ENCODE data around the gene LENEP. TPM values are rescaled to one million over a fixed set of nuclear protein-coding genes. Genes with fewer than 3 reads are reported as not detected.

The LENEP gene
- total and polyA plus RNA-seq, 9 donors: 0.24 to 0.40 (median 0.35) TPM; not detected in 5

DNA sequence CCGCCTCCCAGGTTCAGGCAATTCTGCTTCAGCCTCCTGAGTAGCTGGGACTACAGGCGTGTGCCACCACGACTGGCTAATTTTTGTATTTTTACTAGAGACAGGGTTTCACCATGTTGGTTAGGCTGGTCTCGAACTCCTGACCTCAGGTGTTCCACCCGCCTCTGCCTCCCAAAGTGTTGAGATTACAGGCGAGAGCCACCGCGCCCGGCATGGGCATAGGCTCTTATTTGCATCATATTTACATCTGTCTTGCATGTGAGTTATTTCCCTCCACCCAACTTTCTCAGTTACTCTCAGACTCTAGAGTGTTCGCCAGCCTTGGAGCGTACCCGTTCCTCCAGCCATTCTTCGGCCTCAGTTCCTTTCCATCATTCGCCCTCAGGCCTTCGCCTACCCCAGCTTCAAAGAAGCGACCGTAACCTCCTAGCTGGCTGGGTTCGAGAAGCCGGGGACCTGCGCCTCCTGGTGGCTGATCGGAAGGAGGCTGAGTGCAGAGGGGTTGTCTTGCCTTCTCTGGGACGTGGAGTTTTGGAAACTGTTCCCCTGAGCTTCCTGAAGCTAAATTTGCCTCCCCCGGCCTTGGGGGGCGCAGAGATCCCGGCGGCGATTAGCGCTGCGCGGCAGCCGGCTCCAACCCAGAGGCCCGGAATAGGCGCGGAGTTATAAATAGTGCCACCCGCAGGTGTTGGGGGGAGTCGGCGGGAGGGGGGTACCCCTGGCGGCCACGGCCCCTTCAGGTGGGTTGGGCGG lies 5.6 kb downstream of the LENEP start:
- WGBS (ENCODE audit: insufficient coverage): 11% methylated on average over 18 of the region's 40 CpGs
- Histone ChIP-seq H3K36me3 (ENCODE audit: control insufficient read depth, insufficient read depth, low read length) (no peaks in the 10 kb centered on the region), H3K4me1 (ENCODE audit: control insufficient read depth, insufficient read depth, low read length) (peaks cover 39% of the 10 kb centered on the region), H3K4me3 (ENCODE audit: low read length) (peak overlapping the region; percentile 86), H3K9me3 (replicated peaks; ENCODE audit: control insufficient read depth, low read depth, low read length) (no peaks in the 10 kb centered on the region), H3K27me3 (ENCODE audit: control insufficient read depth, insufficient read depth, low read length) (no peaks in the 10 kb centered on the region), H3K27ac (ENCODE audit: low read length) (peak overlapping the region; percentile 96)
- peak; percentile 86 for DNase-seq

DNA sequence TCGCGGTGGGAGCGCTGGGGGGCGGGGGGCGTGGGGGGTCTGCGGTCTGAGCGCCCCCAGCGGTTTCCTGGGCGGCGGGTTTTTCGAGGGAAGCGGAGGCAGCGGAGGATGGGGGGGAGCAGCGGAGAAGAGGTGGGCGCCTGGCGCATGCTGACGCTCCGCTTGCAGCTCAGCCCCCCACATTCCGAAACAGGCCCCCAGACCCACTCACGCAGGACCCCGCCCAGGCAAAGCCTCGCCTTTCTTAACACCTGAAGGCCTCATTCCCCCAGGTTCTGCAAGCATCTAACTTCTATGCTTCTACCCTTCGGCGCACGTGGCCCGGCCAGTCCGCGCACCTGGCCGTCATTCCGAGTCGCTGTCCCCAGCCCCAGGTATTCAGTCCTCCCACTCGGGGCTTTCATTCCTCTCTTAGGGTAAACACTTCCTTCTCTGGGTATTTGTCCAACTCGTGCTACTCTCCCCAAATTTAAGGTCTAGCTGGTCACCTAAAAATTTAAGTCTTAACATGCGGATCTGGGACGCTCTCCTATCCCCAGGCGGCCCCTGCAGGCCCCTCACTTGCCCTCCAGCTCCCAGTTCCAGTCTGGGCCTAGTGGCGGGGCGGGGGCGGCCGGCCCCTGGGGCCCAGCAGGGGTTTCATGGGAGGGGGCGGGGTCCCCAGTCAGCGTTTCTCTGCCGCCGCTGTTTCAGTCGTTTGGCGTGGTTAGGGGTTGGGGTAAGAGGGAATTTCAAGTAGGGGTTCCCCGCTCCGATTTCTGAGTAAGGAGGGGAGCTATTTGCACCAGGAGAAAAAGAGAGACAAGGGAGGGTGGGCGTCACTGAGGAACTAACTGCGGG lies 6.4 kb downstream of the LENEP start:
- H3K36me3 ChIP-seq (ENCODE audit: control insufficient read depth, insufficient read depth, low read length): no peaks in the 10 kb centered on the region
- WGBS (ENCODE audit: insufficient coverage): under 1% methylated on average over 39 of the region's 50 CpGs
- no peaks in the 10 kb centered on the region for H3K9me3 ChIP-seq (replicated peaks; ENCODE audit: control insufficient read depth, low read depth, low read length)
- H3K4me1 ChIP-seq (ENCODE audit: control insufficient read depth, insufficient read depth, low read length): peaks cover 47% of the 10 kb centered on the region
- H3K27me3 ChIP-seq (ENCODE audit: control insufficient read depth, insufficient read depth, low read length): no peaks in the 10 kb centered on the region
- peak overlapping the region; percentile 86 for H3K4me3 ChIP-seq (ENCODE audit: low read length)
- H3K27ac ChIP-seq (ENCODE audit: low read length): peak overlapping the region; percentile 96
- no peak for DNase-seq

DNA sequence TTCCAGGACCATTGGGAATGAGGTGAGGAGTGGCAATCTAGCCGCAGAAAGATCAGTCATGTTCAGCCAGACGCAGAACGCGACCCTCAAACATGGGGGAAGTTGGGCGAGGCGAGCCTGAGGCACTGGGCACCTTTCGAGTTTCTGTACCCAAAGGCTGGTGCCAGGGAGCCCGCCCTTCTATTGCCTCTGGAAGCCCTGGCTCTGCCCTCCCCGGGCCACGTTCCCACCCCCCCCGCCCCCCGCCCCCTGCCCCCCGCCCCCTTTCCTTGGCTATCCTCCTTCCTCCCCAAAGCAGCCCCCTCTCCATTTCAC lies 7.0 kb downstream of the LENEP start:
- DNase-seq: peak; percentile 62
- WGBS (ENCODE audit: insufficient coverage): 0% methylated on average over 6 of the region's 13 CpGs
- Histone ChIP-seq H3K27ac (ENCODE audit: low read length) (peak overlapping the region; percentile 96), H3K27me3 (ENCODE audit: control insufficient read depth, insufficient read depth, low read length) (no peaks in the 10 kb centered on the region), H3K4me3 (ENCODE audit: low read length) (peak overlapping the region; percentile 86), H3K36me3 (ENCODE audit: control insufficient read depth, insufficient read depth, low read length) (no peaks in the 10 kb centered on the region), H3K4me1 (ENCODE audit: control insufficient read depth, insufficient read depth, low read length) (peaks cover 51% of the 10 kb centered on the region), H3K9me3 (replicated peaks; ENCODE audit: control insufficient read depth, low read depth, low read length) (no peaks in the 10 kb centered on the region)

GRCh38 chr1:155000726-155001424 lies 7.5 kb downstream of the LENEP start:
- Histone ChIP-seq H3K27me3 (ENCODE audit: control insufficient read depth, insufficient read depth, low read length) (no peaks in the 10 kb centered on the region), H3K4me1 (ENCODE audit: control insufficient read depth, insufficient read depth, low read length) (peaks cover 56% of the 10 kb centered on the region), H3K36me3 (ENCODE audit: control insufficient read depth, insufficient read depth, low read length) (no peaks in the 10 kb centered on the region), H3K9me3 (replicated peaks; ENCODE audit: control insufficient read depth, low read depth, low read length) (no peaks in the 10 kb centered on the region), H3K27ac (ENCODE audit: low read length) (peak overlapping the region; percentile 96), H3K4me3 (ENCODE audit: low read length) (peak overlapping the region; percentile 86)
- peak; percentile 97 for DNase-seq
- WGBS (ENCODE audit: insufficient coverage): under 1% methylated on average over 19 of the region's 43 CpGs

DNA sequence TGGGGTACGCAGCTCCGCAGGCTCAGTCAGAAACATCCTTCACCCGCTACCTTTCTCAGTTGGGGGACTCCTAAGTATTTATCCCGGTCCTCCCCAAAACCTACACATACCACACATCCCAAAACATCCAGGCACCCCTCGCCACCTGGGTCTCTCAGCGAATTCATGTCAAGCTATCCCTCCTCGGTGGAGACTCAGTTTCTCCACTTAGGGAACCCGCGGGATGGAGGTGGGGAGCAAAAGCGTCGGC lies 8.0 kb downstream of the LENEP start:
- Histone ChIP-seq H3K36me3 (ENCODE audit: control insufficient read depth, insufficient read depth, low read length) (no peaks in the 10 kb centered on the region), H3K4me1 (ENCODE audit: control insufficient read depth, insufficient read depth, low read length) (peaks cover 61% of the 10 kb centered on the region), H3K27me3 (ENCODE audit: control insufficient read depth, insufficient read depth, low read length) (no peaks in the 10 kb centered on the region), H3K9me3 (replicated peaks; ENCODE audit: control insufficient read depth, low read depth, low read length) (no peaks in the 10 kb centered on the region), H3K4me3 (ENCODE audit: low read length) (peak overlapping the region; percentile 86), H3K27ac (ENCODE audit: low read length) (peak overlapping the region; percentile 96)
- DNase-seq: no peak
- WGBS (ENCODE audit: insufficient coverage): 0% methylated on average over 4 of the region's 11 CpGs

DNA sequence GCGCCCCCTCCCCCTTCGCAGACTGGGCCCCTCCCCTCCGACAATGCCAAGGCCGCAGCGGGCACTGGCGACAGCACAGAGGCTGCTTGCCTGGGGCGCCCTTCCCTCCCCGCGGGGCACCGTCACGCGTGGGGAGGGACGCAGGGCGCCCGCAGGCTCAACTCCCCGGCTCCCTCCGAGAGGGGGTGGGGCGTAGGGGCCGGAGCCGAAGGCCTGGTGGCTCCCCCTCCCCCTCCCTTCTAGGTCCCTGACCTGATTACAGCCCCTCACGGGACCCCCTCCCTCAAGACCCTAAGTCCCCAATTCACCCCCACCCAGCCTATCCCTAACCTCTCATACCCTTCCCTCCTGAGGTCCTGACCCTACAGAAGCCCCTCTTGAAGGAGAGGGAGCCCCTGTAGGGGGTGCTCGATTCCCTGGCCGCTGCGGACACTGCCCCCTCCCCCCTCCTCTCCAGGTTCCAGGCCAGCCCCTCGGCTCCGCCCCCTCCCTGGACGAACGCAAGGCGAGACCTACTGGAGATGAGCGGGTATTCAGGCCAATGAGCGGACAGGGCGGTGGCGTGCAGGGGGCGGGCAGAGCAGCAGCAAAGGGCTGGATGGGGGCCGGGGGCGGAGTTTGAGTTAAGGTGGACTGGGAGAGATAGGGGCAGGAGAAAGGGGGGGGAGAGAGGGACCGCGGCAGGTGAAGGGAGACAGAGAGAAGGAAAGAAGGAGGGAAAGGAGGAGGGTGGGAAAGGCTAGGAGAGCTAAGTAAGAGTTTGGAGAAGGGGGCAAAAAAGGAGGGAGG lies 8.5 kb downstream of the LENEP start:
- Histone ChIP-seq H3K36me3 (ENCODE audit: control insufficient read depth, insufficient read depth, low read length) (no peaks in the 10 kb centered on the region), H3K4me3 (ENCODE audit: low read length) (peak overlapping the region; percentile 86), H3K27ac (ENCODE audit: low read length) (peak overlapping the region; percentile 96), H3K4me1 (ENCODE audit: control insufficient read depth, insufficient read depth, low read length) (peaks cover 64% of the 10 kb centered on the region), H3K9me3 (replicated peaks; ENCODE audit: control insufficient read depth, low read depth, low read length) (no peaks in the 10 kb centered on the region), H3K27me3 (ENCODE audit: control insufficient read depth, insufficient read depth, low read length) (no peaks in the 10 kb centered on the region)
- 0% methylated on average over 7 of the region's 38 CpGs for WGBS (ENCODE audit: insufficient coverage)
- peak; percentile 100 for DNase-seq

GRCh38 chr1:155002464-155003226 lies 9.3 kb downstream of the LENEP start, which contains the start of gene ZBTB7B:
Gene ZBTB7B, plus strand, starts transcription at chr1:155002802. Its CDS starts 11,859 bp downstream, at chr1:155014661.
- peaks cover 72% of the 10 kb centered on the region for H3K4me1 ChIP-seq (ENCODE audit: control insufficient read depth, insufficient read depth, low read length)
- H3K4me3 ChIP-seq (ENCODE audit: low read length): peak within 1 kb of the TSS; percentile 86
- under 1% methylated on average over 14 of the region's 35 CpGs for WGBS (ENCODE audit: insufficient coverage)
- no peaks in the 10 kb centered on the region for H3K36me3 ChIP-seq (ENCODE audit: control insufficient read depth, insufficient read depth, low read length)
- DNase-seq: no peak
- peak within 1 kb of the TSS; percentile 96 for H3K27ac ChIP-seq (ENCODE audit: low read length)
- H3K27me3 ChIP-seq (ENCODE audit: control insufficient read depth, insufficient read depth, low read length): no peaks in the 10 kb centered on the region
- H3K9me3 ChIP-seq (replicated peaks; ENCODE audit: control insufficient read depth, low read depth, low read length): no peaks in the 10 kb centered on the region

- DNase-seq: peak; percentile 70
- H3K4me3 ChIP-seq (ENCODE audit: low read length): peak overlapping the region; percentile 70
- no peaks in the 10 kb centered on the region for H3K9me3 ChIP-seq (replicated peaks; ENCODE audit: control insufficient read depth, low read depth, low read length)
- H3K36me3 ChIP-seq (ENCODE audit: control insufficient read depth, insufficient read depth, low read length): no peaks in the 10 kb centered on the region
- H3K27ac ChIP-seq (ENCODE audit: low read length): peak overlapping the region; percentile 95
- no peaks in the 10 kb centered on the region for H3K27me3 ChIP-seq (ENCODE audit: control insufficient read depth, insufficient read depth, low read length)
- peaks cover 79% of the 10 kb centered on the region for H3K4me1 ChIP-seq (ENCODE audit: control insufficient read depth, insufficient read depth, low read length)
- WGBS (ENCODE audit: insufficient coverage): under 1% methylated on average over 19 of the region's 37 CpGs
Observed at GRCh38 chr1:155003227-155003765, 9.9 kb downstream of the LENEP start.

- WGBS (ENCODE audit: insufficient coverage): 2% methylated on average over 8 of the region's 34 CpGs
- no peaks in the 10 kb centered on the region for H3K36me3 ChIP-seq (ENCODE audit: control insufficient read depth, insufficient read depth, low read length)
- H3K4me1 ChIP-seq (ENCODE audit: control insufficient read depth, insufficient read depth, low read length): peaks cover 82% of the 10 kb centered on the region
- H3K27ac ChIP-seq (ENCODE audit: low read length): peak overlapping the region; percentile 95
- H3K4me3 ChIP-seq (ENCODE audit: low read length): peak overlapping the region; percentile 70
- peak; percentile 82 for DNase-seq
- H3K27me3 ChIP-seq (ENCODE audit: control insufficient read depth, insufficient read depth, low read length): no peaks in the 10 kb centered on the region
- no peaks in the 10 kb centered on the region for H3K9me3 ChIP-seq (replicated peaks; ENCODE audit: control insufficient read depth, low read depth, low read length)
Observed at GRCh38 chr1:155003766-155004351, 10.5 kb downstream of the LENEP start.

Measured in muscle of leg (tissue), 11 donors.